Activated CD8-positive, alpha-beta memory T cell treated with anti-CD3 and anti-CD28 coated beads for 36 hours (primary cell): ENCODE data around the gene FHIT. TPM values are rescaled to one million over a fixed set of nuclear protein-coding genes. Genes with fewer than 3 reads are reported as not detected.

Source experiments
- CTCF ChIA-PET: fragments of 350-600 bp; sonication (Branson Sonifier 250); formaldehyde crosslinking; loops from one replicate; lab custom pipeline; 2021; ENCODE audit warnings: antibody characterized with exemption; lab: Charles Lee
- POLR2A ChIA-PET: fragments of 350-600 bp; sonication (Branson Sonifier 250); formaldehyde crosslinking; loops from one replicate; lab custom pipeline; 2021; ENCODE audit warnings: antibody characterized with exemption; lab: Charles Lee
- total RNA-seq, 2 experiments: library from RNA; stranded (reverse); gene quantifications; one replicate each; pipeline ENCODE4 v1.2.3, GENCODE V29; 2021

Gene FHIT
- total RNA-seq, 2 experiments from 2014 or later = 5.0 to 5.7 TPM

DNA sequence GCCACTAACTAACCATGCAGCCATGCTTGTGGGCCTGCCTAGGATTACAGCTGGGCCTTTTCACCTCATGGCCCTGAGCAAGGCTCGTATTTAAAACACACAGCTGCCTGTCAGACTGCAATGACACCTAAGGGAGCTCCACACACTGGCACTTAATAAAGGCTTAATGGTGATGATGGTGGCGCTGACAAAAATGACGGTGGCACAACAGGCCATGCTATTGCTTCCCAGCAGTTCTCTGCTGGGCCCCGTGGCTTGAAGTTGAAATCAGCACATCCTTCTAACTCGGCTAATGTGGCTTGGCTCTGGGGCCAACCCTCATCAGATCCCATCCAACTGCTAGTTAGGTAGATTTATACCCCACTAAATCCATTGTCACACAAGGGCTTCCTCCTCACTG is 112.9 kb downstream of the FHIT start:
- ChIA-PET CTCF (no interaction called here), POLR2A (no interaction called here)

DNA sequence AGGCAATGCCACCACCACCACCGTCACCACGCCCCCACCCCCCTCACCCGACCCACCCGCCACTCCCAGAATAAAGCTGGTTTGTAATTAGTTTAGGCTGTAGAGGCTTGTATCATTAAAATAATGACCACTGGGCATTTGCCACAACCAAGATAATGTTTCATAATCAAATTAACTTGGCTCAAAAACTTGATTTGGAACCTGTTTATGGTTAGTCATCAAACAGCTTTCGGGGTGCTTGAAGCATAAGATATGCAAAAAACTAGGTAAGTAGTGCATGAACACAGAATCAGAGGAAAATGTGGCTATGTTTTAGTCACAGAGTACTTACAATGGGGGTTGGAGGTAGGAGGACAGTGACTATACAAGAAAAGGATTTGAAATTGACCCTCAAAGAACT is 115.1 kb downstream of the FHIT start:
- POLR2A ChIA-PET = no interaction called here
- CTCF ChIA-PET = no interaction called here

DNA sequence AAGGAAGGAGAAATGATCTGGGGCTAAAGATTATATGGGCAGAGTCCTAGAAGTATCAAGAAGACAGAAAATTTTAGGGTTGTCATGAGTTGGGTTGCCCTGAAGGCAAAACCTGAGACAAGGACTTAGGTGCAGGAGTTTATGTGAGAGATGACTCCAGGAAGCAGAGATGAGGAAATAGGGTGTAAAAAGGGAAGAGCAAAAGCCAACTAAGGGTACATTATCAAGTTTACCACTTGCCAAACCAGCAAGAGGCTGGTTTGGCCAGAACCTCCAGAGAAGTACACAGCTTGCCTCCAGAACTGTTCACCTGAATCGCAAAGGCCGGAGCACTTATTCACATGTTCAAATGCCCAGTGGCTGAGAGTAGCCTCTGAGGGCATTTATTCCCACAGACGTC is 116.7 kb downstream of the FHIT start:
- POLR2A ChIA-PET = no interaction called here
- CTCF ChIA-PET = no interaction called here

DNA sequence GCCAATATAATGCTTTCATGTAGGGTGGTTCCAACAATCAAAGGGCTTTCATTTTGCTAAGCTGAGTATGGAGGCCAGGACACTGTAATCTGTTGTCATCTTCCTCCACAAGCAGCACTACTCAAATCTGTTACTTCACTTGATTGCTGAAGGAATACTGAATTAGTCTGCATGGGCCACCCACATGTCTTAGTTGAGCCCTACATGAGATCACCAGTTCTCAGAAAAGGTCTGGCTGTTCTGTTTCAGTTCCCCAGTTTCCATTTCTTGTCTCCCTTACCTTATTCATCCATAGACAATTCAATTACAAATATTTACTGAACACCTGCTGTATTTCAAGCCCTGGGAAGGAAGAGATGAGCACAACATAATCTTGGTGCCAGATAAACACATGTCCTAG is 119.2 kb downstream of the FHIT start:
- CTCF ChIA-PET = no interaction called here
- POLR2A ChIA-PET = no interaction called here

DNA sequence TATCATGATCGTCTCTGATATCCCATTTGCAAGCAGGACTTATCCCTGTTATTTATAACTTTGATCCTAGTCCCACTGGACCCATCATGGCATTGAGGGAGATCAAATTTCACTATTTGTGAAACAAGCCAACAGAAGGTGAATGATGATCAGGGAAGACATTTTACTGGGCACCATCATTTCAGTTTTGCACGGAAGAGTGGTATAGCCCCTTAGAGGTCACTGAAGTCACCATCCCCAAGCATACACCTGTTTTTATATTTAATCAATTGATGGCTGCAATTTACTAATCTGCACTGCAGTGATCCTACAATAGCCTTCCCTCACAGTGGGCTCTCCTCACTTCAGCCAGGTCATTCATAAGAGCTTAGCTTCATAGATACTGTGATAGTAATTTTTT is 132.4 kb downstream of the FHIT start:
- ChIA-PET CTCF (no interaction called here), POLR2A (no interaction called here)

DNA sequence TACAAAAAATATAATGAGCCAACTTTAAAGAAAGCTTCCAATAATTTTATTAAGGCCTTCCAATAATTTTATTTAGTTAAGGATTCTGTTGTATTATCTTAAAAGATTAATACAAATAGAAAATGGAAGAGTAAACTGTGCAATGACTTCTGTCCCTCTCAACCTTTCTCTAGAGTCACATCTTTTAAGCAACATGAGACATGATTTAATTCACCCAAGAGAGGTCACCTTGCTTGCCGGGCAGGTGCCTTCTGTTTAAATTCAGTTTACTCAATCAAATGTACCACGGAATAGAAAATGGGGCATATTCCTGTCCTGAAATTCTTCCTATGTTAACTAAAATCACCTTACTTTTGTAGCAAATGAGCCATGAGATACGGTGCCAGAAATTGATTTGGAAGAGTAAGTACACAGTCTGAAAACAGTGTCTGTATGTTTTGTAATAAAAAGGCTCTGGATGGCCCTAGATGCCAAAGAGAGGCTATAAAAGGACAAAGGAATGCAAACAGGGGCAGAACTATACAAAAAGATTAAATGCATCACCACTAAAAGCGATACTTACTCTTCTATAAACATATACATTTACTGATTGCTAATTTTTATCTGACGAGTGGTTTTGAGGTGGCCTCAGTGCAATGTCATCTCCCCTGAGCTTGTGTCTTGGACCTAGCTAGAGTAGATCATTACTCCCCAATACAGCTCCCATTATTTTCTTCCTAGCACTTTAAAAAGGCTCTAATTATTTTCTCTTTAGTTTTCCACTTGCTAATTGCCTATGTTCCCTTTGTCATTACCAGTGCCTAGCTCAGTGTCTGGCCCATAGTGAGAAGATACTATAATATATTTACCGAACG is 134.0 kb downstream of the FHIT start:
- CTCF ChIA-PET = no interaction called here

DNA sequence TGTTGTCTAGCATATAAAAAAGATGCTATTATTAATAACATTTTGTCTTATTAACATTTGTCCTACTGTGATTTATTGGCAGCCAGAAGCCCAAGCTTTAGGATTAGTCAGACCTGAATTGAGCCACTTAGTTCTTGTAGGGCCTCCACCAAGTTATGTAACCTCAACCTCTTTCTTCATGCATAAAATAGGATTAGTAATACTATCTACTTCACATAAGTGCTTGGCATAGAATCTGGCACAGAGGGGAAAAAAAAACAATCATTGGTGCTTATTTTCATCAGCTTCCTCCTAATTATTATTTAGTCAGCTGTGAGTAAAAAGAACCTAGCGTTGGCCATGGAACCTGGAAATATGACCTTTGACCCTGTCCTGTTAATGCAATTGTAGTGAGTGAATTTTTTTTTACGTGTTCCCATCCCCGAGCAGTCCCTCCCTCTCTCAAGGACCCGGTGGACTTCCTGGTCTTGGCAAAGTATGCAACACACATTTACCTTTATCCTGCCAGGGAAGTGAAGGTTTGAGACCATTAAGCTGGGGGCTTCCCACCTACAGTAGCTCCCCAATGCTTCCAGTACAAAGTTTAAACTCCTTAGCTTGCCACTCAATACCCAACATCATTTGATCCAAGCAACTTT is 136.8 kb downstream of the FHIT start:
- ChIA-PET POLR2A (no interaction called here), CTCF (no interaction called here)

More for the DNA sequence above, 134.0 kb downstream of the FHIT start:
- POLR2A ChIA-PET = no interaction called here

DNA sequence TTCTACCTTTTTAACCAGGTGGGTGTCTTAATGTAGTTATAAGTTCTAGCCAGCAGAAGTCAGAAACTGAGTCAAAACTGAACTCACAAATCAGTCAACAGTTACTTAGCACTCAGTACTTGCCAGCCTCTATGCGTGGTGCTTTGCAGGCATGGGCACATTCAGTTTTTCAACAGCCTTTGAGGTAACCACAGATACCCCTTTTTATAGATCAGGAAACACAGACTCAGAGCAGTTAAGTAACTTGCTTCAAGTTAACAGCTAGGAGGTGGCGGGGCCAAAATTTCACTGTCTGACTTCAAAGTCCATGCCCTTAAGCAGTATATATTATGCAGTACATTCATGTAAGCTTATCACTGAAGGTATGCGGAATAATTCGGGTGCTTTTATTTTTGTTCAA is 139.4 kb downstream of the FHIT start:
- CTCF ChIA-PET = no interaction called here
- POLR2A ChIA-PET = no interaction called here

DNA sequence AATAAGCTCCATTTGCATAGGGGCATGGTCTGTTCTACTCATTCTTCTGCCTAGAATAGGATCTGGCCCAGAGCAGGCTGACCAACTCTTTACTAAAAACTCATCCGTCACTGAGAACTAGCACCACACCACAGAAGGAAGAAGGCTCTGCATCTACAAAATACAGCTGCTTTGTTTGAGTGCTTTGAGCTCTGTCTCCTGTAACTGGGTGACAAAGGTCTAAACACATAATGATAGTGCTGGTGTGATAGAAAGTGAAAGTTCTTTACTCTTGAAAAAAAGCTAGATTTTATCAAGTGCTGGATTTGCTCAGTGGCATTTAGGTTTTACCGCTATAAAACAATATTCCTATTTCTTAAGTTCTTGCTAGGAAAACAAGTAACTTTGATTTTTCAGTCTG is 140.7 kb downstream of the FHIT start:
- ChIA-PET POLR2A (no interaction called here), CTCF (no interaction called here)

DNA sequence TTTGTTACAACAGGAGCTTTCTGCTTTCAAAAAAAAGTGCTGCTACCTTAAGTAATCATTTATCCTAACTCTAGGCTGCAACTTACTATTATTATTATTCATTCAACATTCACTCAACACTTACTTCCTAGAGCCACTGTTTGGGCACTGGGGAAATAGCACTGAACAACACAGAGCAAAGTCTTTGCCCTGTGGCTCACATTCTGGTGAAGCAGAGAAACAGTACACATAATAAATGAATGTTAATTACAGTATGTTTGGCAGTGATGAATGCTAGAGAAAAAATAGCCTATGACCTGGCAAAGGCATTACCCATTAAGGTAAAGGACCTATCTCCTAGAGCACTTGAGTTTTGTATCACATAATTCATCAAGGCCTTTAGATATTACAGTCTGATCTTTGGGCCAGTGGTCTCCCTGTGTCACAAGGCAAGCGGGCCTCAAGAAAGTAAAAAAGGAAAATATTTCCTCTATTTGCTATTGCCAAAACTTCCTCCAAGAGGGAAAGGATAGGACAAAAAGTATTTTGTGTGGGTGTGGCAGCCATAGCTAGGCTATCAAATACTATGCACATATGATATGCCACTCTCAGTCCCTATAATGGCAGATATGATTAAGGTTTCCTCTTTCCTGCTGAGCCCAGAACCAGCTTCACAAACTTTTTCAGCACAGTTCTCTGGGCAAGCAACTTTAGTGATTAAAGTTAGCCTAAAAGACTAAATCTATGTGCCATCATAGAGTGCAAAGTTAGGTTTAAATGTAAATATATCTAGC is 142.8 kb downstream of the FHIT start:
- POLR2A ChIA-PET = no interaction called here
- CTCF ChIA-PET = no interaction called here

DNA sequence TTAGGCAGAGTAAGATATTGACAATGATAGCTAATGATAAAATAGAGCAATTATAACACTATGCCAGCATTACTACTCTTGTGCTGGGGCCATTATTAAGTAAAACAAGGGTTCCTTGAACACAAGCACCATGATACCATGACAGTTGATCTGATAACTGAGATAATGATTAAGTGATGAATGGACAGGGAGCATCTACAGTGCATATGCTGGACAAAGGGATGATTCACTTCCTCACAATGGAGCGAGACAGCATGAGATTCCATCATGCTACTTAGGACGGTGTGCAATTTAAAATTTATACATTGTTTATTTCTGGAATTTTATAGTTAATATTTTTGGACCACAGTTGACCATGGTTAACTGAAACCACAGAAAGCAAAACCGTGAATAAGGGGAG is 156.6 kb downstream of the FHIT start:
- CTCF ChIA-PET = no interaction called here
- POLR2A ChIA-PET = no interaction called here

DNA sequence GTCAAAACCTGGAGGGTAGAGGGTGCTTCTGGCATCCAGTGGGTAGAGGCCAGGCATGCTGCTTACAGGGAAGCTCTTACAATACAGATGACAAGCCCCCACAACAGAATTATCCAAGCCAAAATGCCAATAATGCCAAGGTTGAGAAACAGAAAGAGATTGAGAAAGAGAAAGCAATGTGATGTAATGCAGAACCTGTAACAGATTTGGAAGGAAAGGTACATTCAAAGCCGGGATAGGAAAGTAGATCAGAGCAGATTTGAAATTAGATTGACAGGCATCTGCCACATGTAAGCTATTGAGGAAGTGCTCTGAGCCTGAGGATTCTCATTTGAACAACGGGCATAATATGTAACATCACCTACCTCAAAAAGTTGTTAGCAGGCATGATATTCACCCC is 157.9 kb downstream of the FHIT start:
- POLR2A ChIA-PET = no interaction called here
- CTCF ChIA-PET = no interaction called here

DNA sequence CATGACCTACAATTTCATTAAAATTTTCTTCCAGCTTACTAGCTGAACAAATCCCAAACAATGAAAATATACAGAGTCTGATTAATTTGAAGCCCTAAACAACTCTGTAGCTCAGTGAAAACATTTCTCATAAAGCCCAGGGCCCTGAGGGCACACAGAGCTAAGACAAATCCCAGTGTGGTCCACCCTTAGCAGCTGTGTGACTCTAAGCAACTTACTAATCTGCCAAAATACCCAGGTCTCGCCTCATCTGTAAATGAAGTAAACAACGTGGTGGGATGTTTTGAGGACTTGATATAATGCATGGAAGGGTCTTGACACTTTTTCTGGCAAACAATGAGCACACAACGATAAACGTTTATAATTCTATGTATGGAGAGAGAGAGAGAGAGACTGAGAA is 158.4 kb downstream of the FHIT start:
- POLR2A ChIA-PET = no interaction called here
- CTCF ChIA-PET = no interaction called here

DNA sequence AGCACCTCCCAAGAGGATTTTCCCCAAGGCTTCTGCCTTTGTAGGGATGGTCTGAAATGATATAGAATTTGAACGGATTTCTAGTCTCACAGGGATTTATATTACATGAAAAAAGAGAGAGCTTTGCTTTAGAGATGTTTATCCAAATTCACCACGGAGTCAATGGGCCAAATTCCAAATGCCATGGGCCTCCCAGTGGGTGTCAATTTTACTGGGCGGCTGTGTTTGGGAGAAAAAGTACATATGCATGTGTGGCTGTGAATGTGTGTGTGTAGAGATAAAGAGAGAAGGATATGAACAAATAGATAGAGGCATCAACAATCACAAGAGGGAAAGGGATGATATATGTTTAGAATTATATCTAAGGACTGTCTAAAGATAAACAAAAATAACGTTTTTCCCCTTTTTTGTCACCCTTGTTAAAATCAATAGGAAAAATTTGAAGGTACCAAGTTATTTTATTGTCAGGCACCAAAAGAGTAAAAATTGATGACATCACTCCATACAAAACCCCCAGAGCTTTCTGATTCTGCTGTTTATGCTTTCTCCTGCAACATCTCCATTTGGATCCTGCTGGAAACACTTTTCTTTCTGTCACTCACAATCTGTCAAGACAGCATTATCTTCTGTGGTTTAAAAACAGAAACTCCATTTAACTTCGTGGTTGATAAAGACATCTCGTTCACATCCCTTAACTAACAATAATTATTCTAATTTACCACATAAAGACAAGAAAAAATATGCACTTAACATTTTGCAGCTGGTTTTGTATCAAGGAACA is 160.7 kb downstream of the FHIT start:
- POLR2A ChIA-PET = no interaction called here
- CTCF ChIA-PET = no interaction called here

DNA sequence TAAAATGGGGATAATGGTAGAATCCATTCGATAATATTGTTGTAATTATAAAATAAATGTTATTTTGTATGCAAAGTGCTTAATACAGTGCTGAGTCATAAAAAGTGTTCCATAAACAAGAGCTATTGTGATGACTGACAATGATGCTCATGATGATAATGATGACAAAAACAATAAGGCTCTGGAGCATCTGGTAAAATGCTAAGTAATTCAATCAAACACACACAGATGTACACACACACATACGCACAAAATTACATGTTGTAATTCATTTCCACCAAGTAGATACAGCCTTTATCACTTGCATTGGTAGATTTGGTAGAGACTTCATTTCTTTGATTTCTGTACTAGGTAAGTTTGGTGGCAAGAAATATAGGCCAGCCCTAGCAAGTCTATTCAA is 163.8 kb downstream of the FHIT start:
- CTCF ChIA-PET = no interaction called here
- POLR2A ChIA-PET = no interaction called here

DNA sequence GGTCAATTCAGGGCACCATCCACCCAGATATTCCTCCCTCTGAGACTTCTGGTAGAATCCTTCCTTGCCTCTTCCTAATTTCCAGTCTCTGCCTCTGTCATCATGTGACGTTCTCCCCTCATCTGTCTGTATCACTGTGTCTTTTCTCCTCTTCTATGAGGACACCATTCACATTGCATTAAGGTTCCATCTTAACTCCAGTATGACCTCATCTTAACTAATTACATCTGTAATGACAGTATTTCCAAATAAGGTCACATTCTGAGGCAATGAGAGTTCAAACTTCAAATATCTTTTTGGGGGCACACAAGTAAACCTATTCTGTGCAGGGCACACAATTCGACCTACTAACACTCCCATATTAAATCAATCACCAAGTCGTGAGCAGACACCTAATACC is 169.7 kb downstream of the FHIT start:
- ChIA-PET CTCF (no interaction called here), POLR2A (no interaction called here)

DNA sequence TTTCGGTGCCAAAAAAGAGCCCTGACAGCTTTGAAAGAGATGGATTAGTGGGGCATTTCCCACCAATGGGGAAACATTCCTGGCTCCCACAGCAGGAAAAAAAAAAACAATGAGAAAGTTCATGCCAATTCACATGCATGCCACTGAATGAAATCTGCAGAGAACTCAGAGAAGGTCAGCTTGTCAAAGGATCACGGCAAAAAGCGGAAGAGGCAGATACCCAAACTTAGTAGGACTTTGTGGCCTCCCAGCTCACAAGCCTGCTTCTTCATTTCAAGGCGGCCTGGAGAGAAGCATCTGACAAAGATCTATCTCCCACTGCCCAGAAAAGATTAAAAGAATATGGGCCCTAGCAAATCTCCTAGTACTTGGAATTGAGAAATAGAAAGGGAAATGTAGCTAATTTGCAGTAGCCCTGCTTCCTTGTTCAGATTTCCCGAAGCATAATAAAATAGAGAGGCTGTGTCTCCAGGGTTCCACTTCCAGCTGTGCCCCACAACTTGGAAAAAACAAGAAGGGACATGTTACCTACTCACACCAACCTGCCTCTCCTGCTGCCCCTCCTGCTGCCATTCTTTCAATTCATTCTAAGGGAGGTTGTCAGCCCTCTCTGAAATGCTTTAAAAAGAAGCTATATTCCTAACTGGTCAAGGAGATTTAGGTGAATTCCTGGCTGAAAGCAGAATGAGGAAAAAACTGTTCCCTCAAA is 170.4 kb downstream of the FHIT start:
- ChIA-PET CTCF (no interaction called here), POLR2A (no interaction called here)

DNA sequence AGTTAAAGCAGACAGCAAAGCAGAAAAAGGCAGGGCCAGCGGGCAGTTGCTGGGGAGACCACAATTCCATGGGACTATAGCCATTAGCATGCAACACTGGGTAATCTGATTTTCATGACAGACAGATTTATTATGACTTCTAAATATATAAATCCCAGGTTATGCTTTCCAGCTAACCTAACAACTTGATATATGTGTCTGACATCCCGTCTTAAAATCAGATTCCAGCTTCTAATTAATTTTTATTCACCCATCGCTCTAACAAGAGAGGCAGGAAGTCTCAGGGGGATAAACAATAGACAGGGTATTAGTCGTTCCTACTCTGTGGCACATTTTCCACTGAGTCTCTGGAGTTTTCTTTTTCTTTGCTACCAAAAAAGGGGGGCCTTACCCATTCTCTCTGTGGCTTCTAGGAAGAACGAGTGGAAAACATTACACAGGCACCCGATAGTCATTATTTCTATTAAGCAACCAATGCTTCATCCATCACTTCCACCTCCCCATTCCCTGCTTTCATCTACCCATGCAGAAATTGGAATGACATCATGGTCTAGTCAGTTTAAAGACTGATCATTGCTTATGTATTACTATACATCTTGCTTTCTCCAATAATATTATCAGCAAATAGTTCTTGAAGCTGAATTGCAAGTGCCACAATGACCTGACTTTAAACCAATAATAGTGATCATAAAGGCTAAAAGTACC is 173.1 kb downstream of the FHIT start:
- ChIA-PET CTCF (no interaction called here), POLR2A (no interaction called here)

DNA sequence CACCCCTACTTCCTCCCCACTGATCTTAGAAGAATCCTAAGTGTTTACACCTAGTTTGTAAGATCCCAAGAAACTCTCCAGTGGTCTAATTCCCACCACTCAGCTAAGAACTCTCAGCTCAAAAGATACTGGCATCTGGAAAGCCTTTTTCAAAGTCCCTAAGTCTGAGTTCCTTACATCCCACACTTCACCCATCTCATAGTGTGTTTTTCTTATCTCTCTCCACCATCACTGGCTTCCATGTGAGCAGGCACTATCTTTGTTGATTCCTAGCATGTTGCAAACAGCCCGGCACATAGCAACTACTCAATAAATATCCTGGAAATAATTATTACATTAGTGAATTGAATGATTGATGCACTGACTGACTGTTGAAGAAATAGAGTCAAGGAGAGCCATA is 173.7 kb downstream of the FHIT start:
- POLR2A ChIA-PET = no interaction called here
- CTCF ChIA-PET = no interaction called here
